HG03342 (cell line): ENCODE measurements around the gene AXL.
"Not testable (repeated sequence)": the region's sequence is repeated elsewhere in the genome, so short reads cannot be mapped to it uniquely, and the experiment has no call there.

ENCODE experiments used
- ATAC-seq: cut with Tn5 transposase; IDR thresholded peaks from one replicate; pipeline ENCODE4 v1.9.1; 2021; ENCODE audit warnings: mild to moderate bottlenecking, moderate library complexity; ENCODE audit not compliant: unreplicated experiment

AXL gene

DNA sequence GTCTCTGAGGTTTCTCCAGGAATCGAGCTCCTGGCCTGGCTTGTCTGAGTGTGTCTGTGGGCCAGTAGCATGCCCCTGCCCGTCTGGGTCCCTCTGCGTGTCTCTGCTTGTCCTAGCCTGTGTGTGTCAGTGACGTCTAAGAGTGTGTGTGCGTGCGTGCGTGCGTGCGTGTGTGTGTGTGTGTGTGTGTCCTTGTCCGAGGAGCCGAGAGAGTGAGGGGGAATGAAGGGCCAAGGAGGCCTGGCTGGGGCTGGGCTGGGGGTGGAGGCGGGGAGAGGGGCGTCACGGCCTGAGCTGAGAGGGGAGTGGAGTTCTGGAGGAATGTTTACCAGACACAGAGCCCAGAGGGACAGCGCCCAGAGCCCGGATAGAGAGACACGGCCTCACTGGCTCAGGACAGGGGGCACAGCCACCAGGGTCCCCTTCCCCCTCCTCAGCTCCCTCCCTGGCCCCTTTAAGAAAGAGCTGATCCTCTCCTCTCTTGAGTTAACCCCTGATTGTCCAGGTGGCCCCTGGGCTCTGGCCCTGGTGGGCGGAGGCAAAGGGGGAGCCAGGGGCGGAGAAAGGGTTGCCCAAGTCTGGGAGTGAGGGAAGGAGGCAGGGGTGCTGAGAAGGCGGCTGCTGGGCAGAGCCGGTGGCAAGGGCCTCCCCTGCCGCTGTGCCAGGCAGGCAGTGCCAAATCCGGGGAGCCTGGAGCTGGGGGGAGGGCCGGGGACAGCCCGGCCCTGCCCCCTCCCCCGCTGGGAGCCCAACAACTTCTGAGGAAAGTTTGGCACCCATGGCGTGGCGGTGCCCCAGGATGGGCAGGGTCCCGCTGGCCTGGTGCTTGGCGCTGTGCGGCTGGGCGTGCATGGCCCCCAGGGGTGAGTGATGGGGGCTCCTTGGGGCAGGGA, at the start of gene AXL:
Gene AXL, plus strand, starts transcription at position 609 of the 893 bp plus-strand sequence. Its CDS starts 170 bp downstream, at position 779.
- no peak for ATAC-seq

DNA sequence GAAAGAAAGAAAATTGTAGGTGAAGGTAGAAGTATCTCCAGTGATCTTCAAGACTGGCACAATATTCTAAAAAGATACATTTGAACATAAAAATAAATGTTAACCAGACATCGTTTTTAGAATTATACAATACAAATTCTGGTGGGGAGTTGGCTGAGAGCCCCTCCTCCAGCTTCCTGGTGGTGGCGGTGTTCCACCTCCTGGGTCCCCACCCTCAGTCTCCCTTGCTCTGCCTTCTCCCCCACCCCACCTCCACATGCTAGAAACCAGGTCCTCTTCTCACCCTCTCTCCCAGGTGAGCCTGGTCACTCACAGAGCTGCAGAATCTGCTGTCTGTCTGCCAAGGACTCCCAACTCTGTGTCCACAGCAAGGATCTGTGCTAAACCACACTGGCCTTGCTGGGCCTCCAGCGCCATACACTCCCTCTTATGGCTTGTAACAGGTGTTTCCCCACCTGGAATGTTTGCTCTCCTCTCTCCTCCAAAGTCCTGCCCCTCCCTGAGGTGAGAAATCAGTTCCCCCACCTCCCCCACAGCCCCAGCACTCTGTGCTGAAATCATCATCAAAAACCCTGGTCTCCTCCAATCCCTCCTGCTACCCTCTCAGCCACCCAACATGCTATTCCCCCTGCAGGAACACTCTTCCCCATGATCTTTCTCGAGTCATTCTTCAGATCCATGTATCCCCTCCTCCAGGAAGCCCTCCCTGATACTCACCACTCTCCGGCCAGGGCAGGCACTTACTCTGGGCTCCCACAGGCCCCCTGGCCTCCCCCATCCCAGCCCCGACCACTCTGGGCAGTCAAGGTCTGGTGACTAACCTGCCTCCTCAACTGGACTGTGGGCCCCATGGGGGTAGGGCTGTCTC, 46.5 kb upstream of the AXL start:
- ATAC-seq = no peak

DNA sequence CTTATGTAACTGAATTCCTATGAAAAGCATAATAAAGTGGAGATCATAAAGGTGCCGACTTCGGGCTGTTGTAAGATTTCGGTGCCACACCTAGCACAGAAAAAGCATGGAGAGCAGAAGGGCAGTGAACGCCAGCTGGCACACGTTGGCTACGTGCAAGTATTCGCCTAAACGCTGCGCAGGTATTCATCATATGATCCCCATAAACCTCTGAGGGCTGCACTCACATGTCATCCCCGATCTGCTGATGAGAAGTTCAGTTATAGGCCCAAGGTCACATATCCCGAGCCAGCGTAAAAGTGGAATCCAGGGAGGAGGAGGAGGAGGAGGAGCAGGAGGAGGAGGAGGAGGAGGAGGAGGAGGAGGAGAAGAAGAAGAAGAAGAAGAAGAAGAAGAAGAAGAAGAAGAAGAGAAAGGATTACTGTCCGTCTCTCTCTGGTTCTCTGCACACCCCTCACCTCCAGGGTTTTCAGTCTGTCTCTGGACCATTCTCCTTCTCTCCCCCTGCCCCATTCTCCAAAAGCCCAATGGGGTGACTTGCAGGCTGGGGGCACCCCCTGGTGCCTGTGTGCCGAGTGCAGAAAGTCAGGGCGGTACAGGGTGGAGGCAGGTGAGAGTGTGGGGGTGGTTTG, 44.6 kb upstream of the AXL start:
- ATAC-seq = no peak

DNA sequence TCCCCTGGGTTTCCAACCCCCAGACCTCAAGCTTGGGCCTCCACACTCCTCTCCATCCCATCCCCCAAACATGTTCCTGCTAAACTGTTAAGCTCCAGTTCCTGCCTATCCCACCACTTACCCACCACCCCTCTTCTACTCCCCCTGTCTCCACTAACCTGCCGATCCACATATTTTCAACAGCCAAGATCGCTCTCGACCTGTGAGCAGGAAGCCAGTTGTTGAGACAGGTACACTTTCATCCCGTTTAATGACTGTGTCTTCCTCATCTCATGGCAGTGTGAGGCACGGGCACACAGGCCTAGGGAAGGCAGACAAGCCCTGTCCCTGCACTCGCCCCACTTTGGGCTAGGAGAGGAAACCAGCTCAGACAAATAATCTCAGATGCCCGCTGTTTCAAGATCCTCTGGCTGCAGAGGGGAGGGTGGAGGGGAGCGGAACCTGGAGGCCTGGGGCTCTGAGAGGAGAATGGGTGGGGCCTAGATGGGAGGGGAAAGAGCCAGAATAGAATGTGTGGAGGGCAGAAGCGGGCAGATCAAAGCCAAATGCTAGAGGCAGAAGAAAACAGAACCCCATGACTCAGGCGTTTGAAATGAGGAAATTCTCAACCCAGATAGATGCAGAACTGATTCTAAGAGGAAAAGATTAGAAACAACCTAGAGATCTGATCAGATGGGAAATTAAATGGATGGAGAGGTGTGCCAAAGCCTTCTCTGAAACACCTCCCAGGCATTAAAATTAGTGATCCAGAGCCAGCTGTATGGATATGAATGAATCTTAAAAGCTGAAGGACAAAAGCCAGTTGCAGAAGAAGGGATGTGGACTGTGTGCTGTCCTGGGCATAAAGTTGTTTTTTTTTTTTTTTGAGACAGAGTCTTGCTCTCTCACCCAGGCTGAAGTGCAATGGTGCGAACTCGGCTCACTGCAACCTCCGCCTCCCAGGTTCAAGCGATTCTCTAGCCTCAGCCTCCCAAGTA, 42.9 kb upstream of the AXL start:
- ATAC-seq = no peak

DNA sequence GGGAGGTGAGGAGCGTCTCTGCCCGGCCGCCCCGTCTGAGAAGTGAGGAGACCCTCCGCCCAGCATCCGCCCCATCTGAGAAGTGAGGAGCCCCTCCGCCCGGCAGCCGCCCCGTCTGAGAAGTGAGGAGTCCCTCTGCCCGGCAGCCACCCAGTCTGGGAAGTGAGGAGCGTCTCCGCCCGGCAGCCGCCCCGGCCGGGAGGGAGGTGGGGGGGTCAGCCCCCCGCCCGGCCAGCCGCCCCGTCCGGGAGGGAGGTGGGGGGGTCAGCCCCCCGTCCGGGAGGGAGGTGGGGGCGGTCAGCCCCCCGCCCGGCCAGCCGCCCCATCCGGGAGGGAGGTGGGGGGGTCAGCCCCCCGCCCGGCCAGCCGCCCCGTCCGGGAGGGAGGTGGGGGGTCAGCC, 38.9 kb upstream of the AXL start:
- not testable (repeated sequence) for ATAC-seq

DNA sequence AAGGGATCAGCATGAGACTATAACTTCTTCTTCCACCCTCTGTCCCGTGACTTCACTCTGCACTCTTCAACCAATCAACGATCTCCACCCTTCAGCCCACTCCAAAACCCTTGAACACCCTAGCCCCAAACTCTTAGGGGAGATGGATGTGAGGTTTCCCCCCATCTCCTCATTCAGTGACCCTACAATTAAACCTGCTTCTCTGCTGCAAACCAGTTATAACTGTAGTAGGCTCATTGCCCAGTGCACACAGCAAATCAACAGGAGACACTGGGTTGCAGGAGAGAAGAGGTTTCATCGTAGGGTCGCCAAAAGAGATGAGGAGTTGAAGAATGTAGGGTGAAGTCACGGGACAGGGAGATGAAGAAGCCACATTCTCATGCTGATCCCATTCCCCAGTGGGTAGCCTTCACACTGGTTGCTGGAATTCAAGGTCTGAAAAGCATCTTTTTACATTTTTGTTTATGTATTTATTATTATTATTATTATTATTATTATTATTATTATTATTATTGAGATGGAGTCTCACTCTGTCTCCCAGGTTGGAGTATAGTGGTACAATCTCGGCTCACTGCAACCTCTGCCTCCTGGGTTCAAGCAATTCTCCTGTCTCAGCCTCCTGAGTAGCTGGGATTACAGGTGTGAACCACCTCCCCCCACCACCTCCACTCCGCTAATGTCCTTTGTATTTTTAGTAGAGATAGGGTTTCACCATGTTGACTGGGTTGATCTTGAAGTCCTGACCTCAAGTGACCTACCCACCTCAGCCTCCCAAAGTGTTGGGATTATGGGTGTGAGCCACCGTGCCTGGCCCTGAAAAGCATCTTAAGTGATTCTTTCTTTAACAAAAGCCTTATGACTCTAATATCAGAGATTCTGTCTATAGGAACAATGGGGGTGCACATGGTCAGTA, 31.8 kb upstream of the AXL start:
- ATAC-seq = no peak

DNA sequence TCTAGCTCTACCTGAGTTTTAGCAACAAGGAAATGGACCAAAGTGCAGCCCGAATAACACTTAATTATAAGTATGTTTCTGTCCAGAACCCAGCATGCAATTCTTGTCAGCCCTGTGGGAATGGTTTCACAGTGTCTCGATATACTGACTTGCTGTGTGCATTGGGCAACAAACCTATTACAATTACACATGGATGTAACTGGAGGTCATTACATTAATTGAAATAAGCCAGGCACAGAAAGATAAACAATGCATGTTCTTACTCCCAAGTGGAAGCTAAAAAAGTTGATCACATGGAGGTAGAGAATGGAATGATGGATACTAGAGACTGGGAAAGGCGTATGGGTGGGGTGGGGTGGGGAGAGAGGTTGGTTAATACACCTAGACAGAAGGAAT, 31.1 kb upstream of the AXL start:
- no peak for ATAC-seq

DNA sequence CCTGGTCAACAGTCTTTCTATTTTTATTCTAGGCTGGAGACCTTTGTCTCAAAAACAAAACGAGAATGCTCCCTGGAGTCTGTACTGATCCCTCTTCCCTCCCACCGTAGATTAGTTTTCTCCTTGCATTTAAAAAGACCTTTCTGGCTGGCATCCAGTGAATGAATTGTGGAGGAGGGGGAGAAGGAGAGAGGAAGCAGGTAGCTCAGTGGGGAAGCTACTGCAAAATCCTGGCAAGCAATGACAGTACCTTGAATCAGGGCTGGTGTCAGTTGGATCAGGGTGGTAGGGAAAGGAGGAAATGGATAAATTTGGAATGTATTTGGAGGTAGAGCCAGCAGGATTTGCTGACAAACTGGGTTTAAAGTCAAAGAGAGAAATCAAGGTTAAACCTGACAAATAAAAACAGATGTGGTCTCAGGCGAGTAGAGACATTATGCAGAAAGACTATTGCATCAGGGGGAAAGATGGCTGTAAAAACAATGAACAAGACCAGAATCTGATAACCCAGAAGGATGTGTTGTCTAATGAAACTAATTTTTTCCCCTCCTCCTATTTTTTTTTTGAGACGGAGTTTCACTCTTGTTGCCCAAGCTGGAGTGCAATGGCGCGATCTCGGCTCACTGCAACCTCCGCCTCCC, 29.5 kb upstream of the AXL start:
- no peak for ATAC-seq

DNA sequence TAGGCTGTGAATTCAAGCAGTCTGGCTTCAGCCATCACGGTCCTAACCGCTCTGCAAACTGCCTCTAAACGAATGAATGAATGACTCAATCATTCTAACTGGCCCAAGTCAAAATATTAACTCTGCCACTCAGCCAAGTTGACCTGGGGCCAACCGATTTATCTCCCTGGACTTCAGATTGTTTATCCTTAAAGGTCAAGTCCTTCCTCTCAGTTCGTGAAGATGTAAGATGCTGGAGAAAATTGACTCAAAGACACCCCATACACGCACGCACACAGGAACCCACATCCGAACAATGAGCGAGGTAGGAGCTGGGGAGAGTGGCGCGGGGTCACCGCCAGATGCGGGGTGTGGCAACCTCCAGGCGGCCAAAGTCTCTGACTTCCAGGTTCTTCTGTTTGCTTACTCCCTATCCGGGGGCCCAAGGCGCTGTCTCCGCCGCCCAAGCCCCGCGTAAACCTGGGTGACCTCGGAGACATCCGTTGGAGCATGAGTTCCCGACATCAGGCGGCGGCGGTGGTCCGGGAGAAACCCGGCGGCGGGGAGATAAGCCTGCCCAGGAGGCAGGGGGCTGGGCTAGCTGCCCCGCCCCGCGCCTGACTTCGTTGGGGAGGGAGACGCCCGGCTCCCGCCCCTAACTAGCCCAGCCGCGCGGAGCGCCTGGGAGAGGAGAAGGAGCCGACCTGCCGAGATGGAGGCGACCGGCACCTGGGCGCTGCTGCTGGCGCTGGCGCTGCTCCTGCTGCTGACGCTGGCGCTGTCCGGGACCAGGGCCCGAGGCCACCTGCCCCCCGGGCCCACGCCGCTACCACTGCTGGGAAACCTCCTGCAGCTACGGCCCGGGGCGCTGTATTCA, 26.2 kb upstream of the AXL start, which contains the start of gene CYP2S1:
Gene CYP2S1, plus strand, starts transcription at position 646 of the 856 bp plus-strand sequence. Its CDS starts 46 bp downstream, at position 692.
- ATAC-seq = no peak

DNA sequence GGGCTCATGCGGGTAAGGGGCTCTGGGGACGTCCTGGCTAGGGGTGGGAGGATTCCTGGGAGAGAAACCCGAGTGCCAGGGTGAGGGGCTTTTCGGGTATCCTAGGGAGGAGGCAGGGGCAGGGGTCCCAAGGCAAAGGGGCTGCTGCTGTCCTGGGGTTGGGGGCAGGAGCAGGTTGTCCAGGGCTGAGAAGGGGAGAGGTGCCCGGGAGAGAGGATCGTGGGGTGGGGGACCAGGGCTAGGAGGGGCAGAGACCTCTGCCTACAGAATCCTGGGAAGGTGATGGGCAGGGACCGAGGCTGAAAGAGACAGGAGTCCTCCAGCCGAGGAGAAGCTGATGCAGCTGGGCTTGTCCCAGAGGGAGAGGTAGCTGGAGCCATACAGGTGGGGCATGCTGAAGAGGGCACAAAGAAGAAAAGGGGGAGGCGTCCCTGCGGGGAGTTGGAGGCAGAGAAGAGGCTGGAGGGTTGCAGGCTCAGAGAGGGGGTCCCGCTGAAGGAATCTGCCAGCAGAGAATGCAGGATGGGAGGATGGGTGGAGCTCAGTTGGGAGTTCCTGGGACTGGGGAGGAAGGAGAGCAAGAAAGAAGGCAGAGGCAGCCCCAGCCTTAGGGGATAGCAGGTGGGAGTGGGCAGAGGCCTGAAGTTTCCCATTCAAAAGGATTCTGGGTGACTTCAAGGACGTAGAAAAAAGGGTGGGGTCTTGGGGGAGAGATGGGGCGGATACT, 25.4 kb upstream of the AXL start:
- ATAC-seq = no peak

DNA sequence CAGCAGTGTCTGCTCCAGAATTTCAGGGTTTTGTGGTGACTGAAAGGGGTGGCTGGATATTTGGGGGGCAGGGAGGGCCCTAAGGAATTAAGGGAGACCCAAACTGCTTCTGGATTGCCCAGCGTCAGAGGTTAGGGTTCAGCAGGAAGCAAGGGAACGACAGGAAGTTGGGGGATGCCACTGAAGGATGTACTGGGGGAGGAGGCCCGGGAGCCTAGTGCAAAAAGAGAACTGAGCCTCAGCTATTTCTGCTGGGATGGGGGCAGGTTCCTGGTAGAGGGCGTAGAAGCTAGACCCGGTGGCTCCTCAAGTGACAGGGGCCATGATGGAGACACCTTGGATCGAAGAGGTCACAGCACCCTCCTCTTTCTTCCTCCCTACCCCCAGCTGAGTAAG, 24.9 kb upstream of the AXL start:
- ATAC-seq = no peak

DNA sequence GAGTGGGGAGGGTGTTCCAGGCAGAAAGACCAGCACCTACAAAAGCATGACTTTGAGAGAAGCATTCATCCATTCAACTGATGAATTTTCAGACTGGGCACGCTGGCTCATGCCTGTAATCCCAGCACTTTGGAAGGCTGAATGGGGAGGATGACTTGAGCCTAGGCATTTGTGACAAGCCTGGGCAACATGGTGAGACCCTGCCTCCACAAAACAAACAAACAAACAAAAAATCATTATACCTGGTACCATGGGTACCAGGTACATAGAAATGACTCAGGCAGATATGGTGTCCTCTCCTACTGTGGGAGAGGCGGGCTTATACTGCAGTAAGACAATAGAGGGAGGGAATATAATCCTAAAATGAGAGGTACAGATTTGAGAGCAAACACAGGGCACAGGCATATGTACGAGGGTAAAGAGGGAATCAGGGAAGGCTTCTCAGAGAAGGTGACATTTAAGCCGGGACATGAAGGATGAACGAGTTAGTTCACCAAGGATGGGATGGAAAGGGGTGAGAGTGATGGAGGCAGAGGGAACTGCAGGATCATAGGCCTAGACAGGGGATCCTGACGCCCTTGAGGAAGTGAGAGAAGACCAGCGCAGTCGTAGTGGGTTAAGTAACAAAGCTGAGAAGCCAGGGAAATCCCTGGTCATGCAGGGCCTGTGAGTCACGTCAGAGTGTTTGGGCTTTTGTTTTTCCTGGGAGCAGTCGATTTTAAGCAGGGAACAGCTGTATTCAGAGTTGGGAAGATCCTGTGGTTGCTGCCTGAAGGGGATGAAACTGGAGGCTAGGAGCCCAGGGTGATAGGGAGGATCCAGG, 23.1 kb upstream of the AXL start:
- no peak for ATAC-seq

DNA sequence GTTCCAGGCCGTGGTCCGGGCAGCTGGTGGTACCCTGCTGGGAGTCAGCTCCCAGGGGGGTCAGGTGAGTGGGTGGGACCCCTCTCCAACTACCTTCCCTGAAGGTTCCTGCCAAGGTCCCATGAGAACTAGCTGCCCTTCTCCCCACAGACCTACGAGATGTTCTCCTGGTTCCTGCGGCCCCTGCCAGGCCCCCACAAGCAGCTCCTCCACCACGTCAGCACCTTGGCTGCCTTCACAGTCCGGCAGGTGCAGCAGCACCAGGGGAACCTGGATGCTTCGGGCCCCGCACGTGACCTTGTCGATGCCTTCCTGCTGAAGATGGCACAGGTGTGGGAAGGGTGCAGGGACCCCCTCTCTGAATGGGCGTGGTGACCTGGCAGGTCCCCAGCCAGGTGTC, 20.5 kb upstream of the AXL start:
- no peak for ATAC-seq

DNA sequence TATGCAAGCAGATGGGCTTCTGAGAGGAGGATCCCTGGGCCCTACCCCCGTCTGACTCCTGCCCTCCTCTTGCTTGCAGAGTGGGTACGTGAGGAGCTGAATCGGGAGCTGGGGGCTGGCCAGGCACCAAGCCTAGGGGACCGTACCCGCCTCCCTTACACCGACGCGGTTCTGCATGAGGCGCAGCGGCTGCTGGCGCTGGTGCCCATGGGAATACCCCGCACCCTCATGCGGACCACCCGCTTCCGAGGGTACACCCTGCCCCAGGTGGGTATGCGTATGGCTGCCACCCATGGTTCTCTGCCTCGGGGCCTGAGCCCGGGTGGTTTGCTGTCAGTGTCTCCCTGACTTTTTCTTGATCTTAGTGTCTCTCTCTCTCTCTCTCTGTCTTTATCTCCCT, 15.7 kb upstream of the AXL start:
- no peak for ATAC-seq

DNA sequence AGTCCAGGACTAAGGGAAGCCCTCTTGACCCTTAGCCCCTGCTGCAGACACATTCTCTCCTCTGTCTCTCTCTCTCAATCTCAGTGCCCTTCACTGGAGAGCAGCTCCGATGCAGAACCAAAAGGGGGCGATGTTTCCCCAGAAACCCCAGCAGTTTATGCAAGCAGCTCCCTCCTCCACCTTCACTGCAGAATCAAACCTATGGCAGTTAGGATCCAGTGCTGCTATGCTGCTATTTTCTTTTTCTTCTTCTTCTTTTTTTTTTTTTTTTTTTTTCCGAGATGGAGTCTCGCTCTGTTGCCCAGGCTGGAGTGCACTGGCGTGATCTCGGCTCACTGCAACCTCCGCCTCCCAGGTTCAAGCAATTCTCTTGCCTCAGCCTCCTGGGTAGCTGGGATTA, 14.7 kb upstream of the AXL start:
- not testable (repeated sequence) for ATAC-seq

DNA sequence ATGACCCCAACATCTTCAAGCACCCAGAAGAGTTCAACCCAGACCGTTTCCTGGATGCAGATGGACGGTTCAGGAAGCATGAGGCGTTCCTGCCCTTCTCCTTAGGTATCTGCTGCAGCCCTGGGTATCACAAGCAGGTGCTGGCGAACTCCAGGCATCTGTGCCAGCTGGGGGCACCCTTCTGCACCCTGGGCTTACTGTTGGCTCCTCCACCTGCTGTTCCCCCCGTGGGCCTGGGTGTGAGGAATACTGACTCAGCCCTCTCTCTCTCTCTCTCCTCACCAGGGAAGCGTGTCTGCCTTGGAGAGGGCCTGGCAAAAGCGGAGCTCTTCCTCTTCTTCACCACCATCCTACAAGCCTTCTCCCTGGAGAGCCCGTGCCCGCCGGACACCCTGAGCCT, 13.0 kb upstream of the AXL start:
- no peak for ATAC-seq
